Activated naive CD4-positive, alpha-beta T cell treated with anti-CD3 and anti-CD28 coated beads, Interleukin-2, amount 50 U/mL, for 72 hours (primary cell): ENCODE results near the gene RPTOR. TPM values are rescaled to one million over a fixed set of nuclear protein-coding genes. Genes with fewer than 3 reads are reported as not detected.

Source experiments
- ATAC-seq, 2 donors: fragments of 150-1000 bp; cut with Tn5 transposase; 2 replicates each; pipeline ENCODE4 v1.10.0; 2021; ENCODE audit warnings: mild to moderate bottlenecking in 2 of 2, moderate library complexity in 2 of 2
- DNase-seq, 2 donors: peaks; one replicate each; pipeline ENCODE4 v3.0.0; 2021 to 2022; ENCODE audit warnings: low spot score in 2 of 2
- H3K27ac Mint-ChIP-seq, 2 donors: one replicate each; pipeline ENCODE4 v1.8.0; 2022; ENCODE audit warnings: mild to moderate bottlenecking in 2 of 2, mixed read lengths in 2 of 2
- H3K36me3 Mint-ChIP-seq, 2 donors: one replicate each; pipeline ENCODE4 v1.8.0; 2022; ENCODE audit warnings: mixed read lengths in 2 of 2
- H3K9me3 Mint-ChIP-seq, 2 donors: one replicate each; pipeline ENCODE4 v1.8.0; 2022; ENCODE audit warnings: mixed read lengths in 2 of 2
- total RNA-seq, 2 donors: library from RNA; stranded (reverse); gene quantifications; one replicate each; pipeline ENCODE4 v1.2.3, GENCODE V29; 2022

Gene RPTOR
- total RNA-seq, 2 donors from 2014 or later = 59.5 to 128 TPM

DNA sequence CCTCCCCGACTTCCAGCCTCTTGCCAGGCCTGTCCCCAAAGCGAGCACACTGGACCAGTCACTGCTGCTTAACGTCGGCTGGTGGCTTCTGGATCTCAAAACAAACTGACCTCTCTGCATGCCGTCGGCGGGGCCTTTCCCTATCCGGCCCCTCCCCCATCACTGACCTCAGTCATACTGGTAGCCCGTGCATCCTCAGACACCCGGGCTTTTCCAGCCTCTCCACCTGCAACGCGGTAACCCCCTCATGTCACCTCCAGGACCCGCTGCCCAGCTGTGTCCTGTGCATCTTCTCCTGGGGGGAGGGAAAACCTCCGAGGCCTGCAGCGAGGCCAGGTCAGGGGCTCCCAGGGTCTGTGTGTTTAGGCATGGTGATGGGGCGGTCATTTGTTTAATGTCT, 308.4 kb downstream of the RPTOR start:
- Mint-ChIP-seq H3K27ac (peak overlapping the region; percentile 72 to 100), H3K9me3 (no peaks in the 10 kb centered on the region), H3K36me3 (peaks cover 30 to 41% of the 10 kb centered on the region in 2 donors)
- DNase-seq (no peak), ATAC-seq (no peak)

GRCh38 chr17:80854220-80854619, 309.6 kb downstream of the RPTOR start:
- ATAC-seq (no peak), DNase-seq (no peak)
- Mint-ChIP-seq H3K36me3 (peaks cover 30 to 41% of the 10 kb centered on the region in 2 donors), H3K9me3 (no peaks in the 10 kb centered on the region), H3K27ac (peak overlapping the region in 1 of 2 donors; percentile 100)

DNA sequence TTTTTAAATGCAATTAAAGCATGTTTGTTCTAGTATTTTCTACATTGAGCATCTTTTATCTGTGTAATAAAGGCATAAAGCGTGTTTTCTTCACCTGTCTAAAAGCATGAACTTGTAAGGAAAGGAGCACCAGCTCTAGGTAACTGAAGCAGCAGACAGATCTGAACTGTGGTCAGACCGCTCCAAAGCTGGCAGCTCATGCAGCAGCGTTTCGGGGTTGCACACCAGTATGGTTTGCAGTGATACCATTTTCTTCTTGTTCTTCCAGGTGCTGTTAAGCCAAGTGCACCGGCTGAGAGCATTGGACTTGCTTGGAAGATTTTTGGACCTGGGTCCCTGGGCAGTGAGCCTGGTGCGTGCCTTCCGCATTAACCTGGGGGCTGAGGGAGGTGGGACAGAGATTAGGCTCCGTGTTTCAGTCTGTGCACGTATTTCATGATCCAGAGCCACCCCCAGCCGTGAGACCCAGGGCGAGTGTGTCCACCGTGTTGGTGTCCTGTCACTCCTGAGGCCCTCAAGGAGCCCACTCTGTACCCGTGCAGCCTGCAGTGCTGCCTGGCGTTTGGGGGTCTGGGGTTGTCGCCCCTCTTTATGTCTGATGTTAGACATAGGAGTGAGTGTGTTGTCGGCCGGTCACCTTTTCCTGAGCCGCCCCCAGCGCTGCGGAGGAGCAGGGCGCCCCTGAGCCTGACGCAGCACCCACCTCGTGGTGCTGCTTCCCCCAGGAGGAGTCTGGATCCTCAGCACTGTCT, 310.7 kb downstream of the RPTOR start:
- H3K36me3 Mint-ChIP-seq = peaks cover 32 to 49% of the 10 kb centered on the region in 2 donors
- no peaks in the 10 kb centered on the region for H3K9me3 Mint-ChIP-seq
- DNase-seq = no peak
- no peak for ATAC-seq
- peak overlapping the region; percentile 98 to 100 for H3K27ac Mint-ChIP-seq

DNA sequence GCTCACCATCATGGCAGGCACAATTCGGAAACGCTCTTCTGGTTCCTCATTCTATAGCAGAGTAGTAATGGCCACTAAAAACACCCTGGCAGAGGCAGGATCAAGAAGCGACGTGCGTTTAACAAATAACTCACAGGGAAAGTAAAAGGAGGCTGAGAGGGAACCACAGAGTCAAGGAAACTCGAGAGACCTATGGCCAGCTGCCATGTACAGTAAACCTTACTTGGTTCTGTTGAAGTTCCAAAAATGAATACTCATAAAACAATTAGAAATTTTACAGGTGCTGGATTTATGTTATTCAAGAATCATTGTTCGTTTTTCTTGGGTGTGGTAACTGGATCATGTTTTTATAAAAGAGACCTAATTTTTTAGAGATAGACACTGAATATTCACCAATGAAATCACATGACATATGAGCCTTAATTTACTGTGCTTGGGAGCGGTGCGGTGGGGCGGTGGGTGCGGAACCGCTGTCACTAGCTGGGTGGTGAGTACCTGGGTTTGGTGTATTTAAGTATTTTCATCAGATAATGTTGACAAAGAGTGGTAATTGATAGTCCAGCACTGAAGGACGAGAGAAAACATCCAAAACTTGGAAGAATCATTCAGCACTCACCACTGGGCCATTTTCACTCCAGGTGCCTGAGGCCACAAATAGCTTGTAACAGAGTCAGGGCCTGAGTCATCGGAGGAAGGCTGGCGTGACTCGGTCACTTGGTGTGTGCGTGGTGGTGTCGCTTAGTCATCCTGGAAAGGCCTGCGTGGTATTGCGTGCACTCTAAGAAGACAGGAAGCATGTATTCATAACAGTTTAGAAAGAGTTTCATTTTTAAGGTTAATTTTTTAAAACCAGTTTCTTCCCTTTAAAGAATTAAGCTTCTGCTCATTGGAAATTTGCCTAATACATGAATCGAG, 311.6 kb downstream of the RPTOR start:
- DNase-seq = peak; percentile 78 to 94
- H3K9me3 Mint-ChIP-seq = no peaks in the 10 kb centered on the region
- peak overlapping the region; percentile 98 to 100 for H3K27ac Mint-ChIP-seq
- ATAC-seq = peak; percentile 99 to 100
- peaks cover 39 to 56% of the 10 kb centered on the region in 2 donors for H3K36me3 Mint-ChIP-seq

- Mint-ChIP-seq H3K27ac (peak overlapping the region; percentile 98 to 100), H3K9me3 (no peaks in the 10 kb centered on the region), H3K36me3 (peaks cover 45 to 65% of the 10 kb centered on the region in 2 donors)
- DNase-seq = peak in 1 of 2 donors; percentile 62
- ATAC-seq = peak; percentile 43 to 50
Observed at GRCh38 chr17:80856863-80857755, 312.5 kb downstream of the RPTOR start.

DNA sequence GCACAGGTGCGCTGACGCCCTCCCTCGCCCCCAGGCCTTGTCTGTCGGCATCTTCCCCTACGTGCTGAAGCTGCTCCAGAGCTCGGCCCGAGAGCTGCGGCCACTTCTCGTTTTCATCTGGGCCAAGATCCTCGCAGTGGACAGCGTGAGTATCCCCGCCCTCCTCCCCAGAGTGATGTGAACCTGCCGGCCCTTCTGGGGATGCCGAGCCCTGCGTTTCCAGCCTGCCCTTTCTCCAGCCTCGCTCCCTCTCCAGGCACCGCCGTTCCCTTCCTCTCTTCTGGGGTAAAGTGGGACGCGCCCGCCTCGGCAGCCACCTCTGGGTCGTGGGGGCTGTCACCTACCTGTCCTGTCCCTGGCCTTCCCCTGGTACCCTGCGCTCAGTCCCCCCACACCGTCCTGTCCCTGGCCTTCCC, 313.1 kb downstream of the RPTOR start:
- Mint-ChIP-seq H3K36me3 (peaks cover 50 to 72% of the 10 kb centered on the region in 2 donors), H3K27ac (peak overlapping the region; percentile 98 to 100), H3K9me3 (peaks cover 2 to 4% of the 10 kb centered on the region in 2 donors)
- ATAC-seq (no peak), DNase-seq (no peak)

DNA sequence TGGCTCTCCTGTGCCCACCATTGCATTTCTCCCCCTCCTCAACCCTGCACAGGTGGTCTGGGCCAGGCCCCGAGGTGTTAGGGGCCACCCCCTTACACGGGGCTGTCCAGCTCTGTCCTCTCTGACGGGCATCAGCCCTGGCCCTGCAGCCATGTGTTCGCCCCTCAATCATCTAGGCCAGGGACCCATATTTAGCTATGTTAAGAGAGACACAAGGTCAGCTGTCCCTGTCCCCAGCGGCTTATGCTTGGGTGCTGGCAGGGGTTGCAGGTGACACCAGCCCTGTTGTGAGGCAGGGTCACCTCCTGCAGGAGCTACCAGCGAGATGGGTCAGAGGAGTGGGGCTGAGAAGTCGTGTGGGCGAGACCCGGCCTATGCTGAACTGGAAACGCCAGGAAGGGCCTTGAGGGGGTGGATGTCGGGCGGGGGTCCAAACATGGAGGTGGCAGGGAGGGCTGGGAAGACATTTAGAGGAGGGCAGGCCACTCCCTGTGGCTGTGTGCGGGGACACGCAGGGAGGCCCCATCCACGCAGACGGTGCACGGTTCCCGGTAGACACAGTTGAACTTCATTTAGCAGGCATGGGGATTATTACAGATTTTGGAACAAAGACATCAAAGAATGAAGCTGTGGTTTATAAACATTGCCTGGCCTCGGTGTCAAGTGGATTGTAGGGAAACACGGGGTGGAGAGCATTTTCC, 313.8 kb downstream of the RPTOR start:
- H3K9me3 Mint-ChIP-seq = peaks cover 9 to 11% of the 10 kb centered on the region in 2 donors
- no peak for ATAC-seq
- H3K27ac Mint-ChIP-seq = peak overlapping the region; percentile 98 to 100
- H3K36me3 Mint-ChIP-seq = peaks cover 57 to 74% of the 10 kb centered on the region in 2 donors
- DNase-seq = no peak

- Mint-ChIP-seq H3K36me3 (peaks cover 65 to 80% of the 10 kb centered on the region in 2 donors), H3K27ac (peak overlapping the region; percentile 98 to 100), H3K9me3 (peaks cover 10 to 16% of the 10 kb centered on the region in 2 donors)
- no peak for DNase-seq
- no peak for ATAC-seq
Observed at GRCh38 chr17:80859002-80859941, 314.6 kb downstream of the RPTOR start.

DNA sequence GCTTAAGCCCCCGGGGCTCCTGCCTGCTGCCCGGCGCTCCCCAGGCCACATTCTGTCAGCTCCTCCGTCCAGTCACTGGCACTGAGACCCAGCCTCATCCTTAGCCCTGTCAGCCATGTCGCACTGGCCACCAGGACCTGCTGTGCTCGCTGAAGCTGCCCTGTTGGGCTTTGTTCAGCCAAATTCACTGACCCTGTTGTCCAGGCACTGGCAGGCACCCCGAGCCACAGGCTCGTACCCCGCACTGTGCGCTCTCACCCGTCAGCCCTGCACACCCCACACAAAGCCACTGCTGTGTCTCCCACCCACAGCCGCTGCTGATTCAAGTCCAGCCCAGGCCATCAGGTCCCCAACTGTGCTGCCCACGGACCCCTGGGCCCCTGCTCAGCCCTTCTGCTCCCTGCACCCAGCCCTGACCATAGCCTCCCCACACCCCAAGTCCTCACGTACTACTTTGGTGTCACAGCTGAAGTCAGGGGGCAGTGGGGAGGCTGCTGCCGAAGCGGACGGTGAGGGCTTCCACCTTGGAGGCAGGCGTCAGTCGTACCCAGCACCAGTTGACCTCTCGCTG, 315.5 kb downstream of the RPTOR start:
- peak overlapping the region; percentile 93 to 100 for H3K27ac Mint-ChIP-seq
- no peak for DNase-seq
- peaks cover 13 to 23% of the 10 kb centered on the region in 2 donors for H3K9me3 Mint-ChIP-seq
- ATAC-seq = no peak
- H3K36me3 Mint-ChIP-seq = peaks cover 62 to 85% of the 10 kb centered on the region in 2 donors

DNA sequence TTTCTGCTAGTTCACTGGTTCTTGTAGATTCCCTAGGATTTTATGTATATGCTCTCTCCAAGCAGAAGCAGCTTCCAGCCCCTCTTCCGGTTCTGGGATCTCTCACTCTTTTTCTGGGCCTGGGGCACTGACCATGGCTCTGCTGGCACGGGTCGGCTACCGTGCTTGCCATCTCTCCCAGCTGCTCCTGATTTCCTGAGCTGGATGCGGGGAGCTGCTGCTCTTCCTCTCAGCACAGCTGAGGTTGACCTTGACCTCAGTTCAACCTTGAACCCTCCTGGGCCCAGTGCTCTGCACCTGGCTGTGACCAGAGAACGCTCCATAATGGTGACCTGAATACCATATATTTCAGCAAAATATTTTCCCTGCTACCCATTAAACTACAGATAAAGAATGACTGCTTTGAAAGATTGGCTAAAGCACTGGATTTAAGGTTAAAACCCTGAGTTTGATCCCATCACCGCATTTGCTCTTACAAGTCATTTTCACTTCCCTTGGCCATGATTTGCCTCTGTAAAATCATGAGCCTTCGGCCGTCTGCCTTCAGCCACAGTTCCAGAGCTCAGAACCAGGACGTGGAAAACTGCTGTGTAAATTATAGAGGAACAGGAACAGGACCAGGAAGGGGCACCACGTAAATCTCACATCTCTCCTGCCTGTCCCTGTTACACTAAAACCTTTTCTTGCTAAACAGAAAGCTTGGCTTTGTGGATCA, 316.2 kb downstream of the RPTOR start:
- DNase-seq (no peak), ATAC-seq (no peak)
- peaks cover 13 to 24% of the 10 kb centered on the region in 2 donors for H3K9me3 Mint-ChIP-seq
- H3K27ac Mint-ChIP-seq = peak overlapping the region; percentile 93 to 100
- peaks cover 59 to 83% of the 10 kb centered on the region in 2 donors for H3K36me3 Mint-ChIP-seq

GRCh38 chr17:80861418-80861815, 316.8 kb downstream of the RPTOR start:
- Mint-ChIP-seq H3K27ac (peak overlapping the region; percentile 93 to 100), H3K9me3 (peaks cover 13 to 24% of the 10 kb centered on the region in 2 donors), H3K36me3 (peaks cover 53 to 81% of the 10 kb centered on the region in 2 donors)
- ATAC-seq (no peak), DNase-seq (no peak)

- peak in 1 of 2 donors; percentile 47 for DNase-seq
- ATAC-seq = peak; percentile 32 to 51
- Mint-ChIP-seq H3K36me3 (peaks cover 53 to 78% of the 10 kb centered on the region in 2 donors), H3K9me3 (peaks cover 13 to 24% of the 10 kb centered on the region in 2 donors), H3K27ac (peak overlapping the region; percentile 93 to 100)
Observed at GRCh38 chr17:80861892-80862291, 317.3 kb downstream of the RPTOR start.

GRCh38 chr17:80862481-80862961, 317.9 kb downstream of the RPTOR start:
- DNase-seq = no peak
- ATAC-seq = no peak
- H3K36me3 Mint-ChIP-seq = peaks cover 53 to 77% of the 10 kb centered on the region in 2 donors
- H3K9me3 Mint-ChIP-seq = peaks cover 13 to 24% of the 10 kb centered on the region in 2 donors
- H3K27ac Mint-ChIP-seq = peak overlapping the region; percentile 75 to 100

- DNase-seq (no peak), ATAC-seq (no peak)
- peaks cover 53 to 77% of the 10 kb centered on the region in 2 donors for H3K36me3 Mint-ChIP-seq
- H3K27ac Mint-ChIP-seq = peak overlapping the region; percentile 75 to 100
- peaks cover 13 to 24% of the 10 kb centered on the region in 2 donors for H3K9me3 Mint-ChIP-seq
Observed at GRCh38 chr17:80862978-80863377, 318.3 kb downstream of the RPTOR start.
